Stimulated activated CD4-positive, alpha-beta T cell treated with anti-CD3 and anti-CD28 coated beads, Interleukin-2, amount 100 ng/mL, for 4 hours (primary cell): Measurements from ENCODE around the gene PFN4.
A peak's percentile ranks its signal among the peaks of the same experiment; 100 is the strongest.

ENCODE experiments used
- DNase-seq: peaks from one replicate; pipeline ENCODE4 v3.0.0-alpha.2; 2020; ENCODE audit warnings: low read depth

Gene PFN4

GRCh38 chr2:24077879-24078278, 45.3 kb downstream of the PFN4 start:
- DNase-seq, result no peak

GRCh38 chr2:24077535-24077877, 45.6 kb downstream of the PFN4 start:
- no peak for DNase-seq

GRCh38 chr2:24076849-24077534, 46.1 kb downstream of the PFN4 start:
- no peak for DNase-seq

- DNase-seq, result peak; percentile 100
These were observed 47.0 kb downstream of the PFN4 start, which contains the start of gene SF3B6 for GRCh38 chr2:24075915-24076848. TSS of gene SF3B6 (minus strand) at chr2:24076326. CDS start at chr2:24076229, 97 bp downstream.

GRCh38 chr2:24075259-24075658, 47.9 kb downstream of the PFN4 start:
- no peak for DNase-seq

- no peak for DNase-seq
These were observed 49.3 kb downstream of the PFN4 start for GRCh38 chr2:24073816-24074215.

- DNase-seq, result no peak
These were observed 50.9 kb downstream of the PFN4 start for GRCh38 chr2:24072259-24072658.

GRCh38 chr2:24065341-24065740, 57.8 kb downstream of the PFN4 start:
- no peak for DNase-seq
